ENCODE results near the gene ANKFN1.

DNA sequence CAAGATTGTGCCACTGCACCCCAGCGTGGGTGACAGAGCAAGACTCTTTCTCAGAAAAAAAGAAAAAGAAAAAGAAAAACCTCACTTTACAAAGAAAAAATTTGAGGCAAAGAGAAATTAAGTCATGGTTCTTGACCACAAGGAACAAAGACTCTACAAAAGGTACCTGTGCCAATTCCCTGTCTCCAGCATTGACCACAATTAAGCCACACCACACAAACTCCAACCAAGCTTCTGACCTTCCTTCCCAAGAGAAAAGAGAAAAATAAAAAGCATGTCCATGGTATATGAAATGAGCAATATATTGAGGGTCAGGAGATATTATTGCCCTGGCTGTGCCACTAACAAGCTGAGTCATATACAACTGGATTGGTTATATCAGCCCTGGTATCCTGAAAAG is 293.9 kb downstream of the ANKFN1 start:
- TF ChIP-seq SIN3A (IDR thresholded peaks at IDR 0.05; ENCODE audit: borderline replicate concordance, insufficient read depth, low read depth, low read length) (no peak), TCF7L2 (IDR thresholded peaks at IDR 0.05; ENCODE audit: low read depth, low read length) (no peak), POLR2AphosphoS5 (IDR thresholded peaks at IDR 0.05; ENCODE audit: low read depth, low read length) (no peak)
- TF ChIP-seq, protein P1, sequence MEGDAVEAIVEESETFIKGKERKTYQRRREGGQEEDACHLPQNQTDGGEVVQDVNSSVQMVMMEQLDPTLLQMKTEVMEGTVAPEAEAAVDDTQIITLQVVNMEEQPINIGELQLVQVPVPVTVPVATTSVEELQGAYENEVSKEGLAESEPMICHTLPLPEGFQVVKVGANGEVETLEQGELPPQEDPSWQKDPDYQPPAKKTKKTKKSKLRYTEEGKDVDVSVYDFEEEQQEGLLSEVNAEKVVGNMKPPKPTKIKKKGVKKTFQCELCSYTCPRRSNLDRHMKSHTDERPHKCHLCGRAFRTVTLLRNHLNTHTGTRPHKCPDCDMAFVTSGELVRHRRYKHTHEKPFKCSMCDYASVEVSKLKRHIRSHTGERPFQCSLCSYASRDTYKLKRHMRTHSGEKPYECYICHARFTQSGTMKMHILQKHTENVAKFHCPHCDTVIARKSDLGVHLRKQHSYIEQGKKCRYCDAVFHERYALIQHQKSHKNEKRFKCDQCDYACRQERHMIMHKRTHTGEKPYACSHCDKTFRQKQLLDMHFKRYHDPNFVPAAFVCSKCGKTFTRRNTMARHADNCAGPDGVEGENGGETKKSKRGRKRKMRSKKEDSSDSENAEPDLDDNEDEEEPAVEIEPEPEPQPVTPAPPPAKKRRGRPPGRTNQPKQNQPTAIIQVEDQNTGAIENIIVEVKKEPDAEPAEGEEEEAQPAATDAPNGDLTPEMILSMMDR (IDR thresholded peaks at IDR 0.05), result no peak
